Measurements from ENCODE around the gene FAM3C.

DNA sequence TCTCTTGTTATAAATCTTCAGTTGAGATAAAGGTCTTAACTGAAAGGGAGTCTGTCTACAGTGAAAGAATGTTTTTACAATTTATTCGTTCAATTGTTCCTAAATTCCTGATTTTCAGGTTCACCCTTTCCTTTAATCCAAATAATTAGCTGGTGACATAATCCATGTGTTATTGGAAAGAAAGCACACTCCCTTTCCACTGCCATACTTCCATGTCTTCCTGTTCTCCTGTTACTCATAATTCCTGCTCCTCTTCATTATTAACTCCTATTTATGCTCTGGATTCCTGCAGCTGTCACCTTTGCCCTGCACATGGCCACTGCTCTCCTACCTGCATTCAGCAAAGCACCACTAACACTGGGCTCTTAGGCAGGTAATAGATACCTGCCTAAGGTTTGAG lies 40.0 kb upstream of the FAM3C start:
- TF ChIP-seq ZNF274 (IDR thresholded peaks at IDR 0.05; ENCODE audit: low read depth, low read length) (no peak), YY1 (IDR thresholded peaks at IDR 0.05; ENCODE audit: insufficient read depth, insufficient read length) (no peak), SUZ12 (IDR thresholded peaks at IDR 0.05; ENCODE audit: extremely low read depth, insufficient read depth, insufficient read length) (no peak)
